Measurements from ENCODE around the gene PPP1R37.

Gene PPP1R37

GRCh38 chr19:45092747-45093678 is at the start of gene PPP1R37:
PPP1R37 (plus strand) TSS chr19:45093179; CDS start chr19:45093326, 147 bp downstream.
- DNase-seq (ENCODE audit: low read depth), result peak; percentile 97

GRCh38 chr19:45045671-45046353 is 47.2 kb upstream of the PPP1R37 start:
- no peak for DNase-seq (ENCODE audit: low read depth)

GRCh38 chr19:45046355-45046754 is 46.6 kb upstream of the PPP1R37 start:
- no peak for DNase-seq (ENCODE audit: low read depth)

DNA sequence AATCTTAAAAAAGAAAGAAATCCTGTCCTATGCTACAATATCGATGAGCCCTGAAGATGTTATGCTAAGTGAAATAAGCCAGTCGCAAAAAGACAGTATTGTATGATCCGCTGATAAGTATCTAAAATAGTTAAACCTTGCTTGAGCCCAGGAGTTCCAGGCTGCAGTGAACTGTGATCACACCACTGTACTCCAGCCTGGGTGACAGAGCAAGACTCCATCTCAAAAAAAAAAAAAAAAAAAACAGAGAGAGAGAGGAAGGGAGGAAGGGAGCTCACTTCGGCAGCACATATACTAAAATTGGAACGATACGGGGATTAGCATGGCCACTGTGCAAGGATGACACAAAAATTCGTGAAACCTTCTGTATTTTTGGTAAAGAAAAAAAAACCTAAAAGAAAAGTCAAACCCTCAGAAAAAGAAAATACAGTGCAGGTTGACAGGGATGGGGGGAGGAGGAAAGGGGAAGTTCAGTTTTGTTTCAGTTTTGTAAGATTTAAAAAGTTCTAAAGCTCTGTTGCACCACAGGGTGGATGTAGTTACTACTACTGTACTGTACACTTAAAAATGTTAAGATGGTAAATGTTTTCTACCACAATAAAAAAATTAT is 45.7 kb upstream of the PPP1R37 start:
- no peak for DNase-seq (ENCODE audit: low read depth)

DNA sequence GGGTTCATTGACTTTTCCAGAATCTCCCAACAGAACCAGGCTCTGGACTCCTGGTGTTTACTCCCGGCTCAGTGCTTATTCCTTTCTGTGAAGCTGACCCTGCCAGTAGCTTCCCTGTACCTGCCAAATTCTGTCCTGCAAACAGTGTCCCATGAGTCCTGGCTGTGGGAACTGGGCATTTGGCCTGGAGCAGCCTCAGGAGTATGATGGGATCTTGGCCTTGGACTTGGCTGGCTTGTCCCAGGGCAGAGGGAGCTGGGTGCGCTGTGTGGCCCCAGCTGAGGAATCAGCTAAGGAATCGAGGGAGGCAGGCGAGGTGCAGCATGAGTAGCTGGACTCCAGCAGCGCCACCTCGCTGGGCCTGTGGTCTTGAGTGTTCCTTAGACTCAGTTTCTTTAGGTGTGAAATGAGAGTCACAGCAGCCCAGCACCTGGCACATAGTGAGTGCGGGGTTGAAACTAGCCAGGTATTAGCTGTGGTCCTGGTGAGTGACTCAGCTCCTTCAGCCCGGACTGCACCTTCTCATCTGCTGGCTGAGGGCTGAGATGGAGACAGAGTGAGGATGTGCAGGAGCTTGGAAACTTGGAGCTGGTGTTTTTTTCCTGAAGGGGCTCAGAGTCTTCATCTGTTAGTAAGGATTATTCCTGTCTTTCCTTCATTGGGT is 43.8 kb upstream of the PPP1R37 start:
- peak; percentile 14 for DNase-seq (ENCODE audit: low read depth)

- no peak for DNase-seq (ENCODE audit: low read depth)
Observed at GRCh38 chr19:45050036-45050435, 42.9 kb upstream of the PPP1R37 start.

DNA sequence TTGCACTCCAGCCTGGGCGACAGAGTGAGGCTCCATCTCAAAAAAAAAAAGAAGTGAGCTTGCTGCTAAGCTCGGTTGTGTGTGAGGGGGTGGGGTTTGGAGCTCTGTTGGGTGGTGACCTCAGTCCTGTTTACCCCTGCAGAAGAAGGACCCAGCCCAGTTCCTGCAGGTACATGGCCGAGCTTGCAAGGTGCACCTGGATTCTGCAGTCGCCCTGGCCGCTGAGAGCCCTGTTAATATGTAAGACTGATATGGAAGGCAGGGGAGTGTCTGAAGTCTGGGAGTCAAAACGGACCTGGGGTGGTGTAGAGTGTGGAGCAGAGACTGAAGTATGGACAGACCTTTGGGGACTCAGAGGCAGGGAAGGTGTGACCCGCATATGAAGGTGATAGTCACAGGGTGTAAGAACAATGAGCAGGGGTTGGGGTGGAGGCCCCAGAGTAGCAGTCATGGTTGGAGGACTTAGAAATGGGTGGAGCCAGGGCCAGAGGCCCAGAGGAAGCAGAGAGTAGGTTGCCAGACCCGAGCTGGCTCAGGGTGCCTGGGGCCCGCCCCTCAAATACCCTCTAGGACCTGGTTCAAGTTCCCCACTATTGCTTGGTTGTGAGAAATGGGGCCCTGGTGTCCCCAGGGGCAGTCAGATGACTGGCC is 40.9 kb upstream of the PPP1R37 start:
- no peak for DNase-seq (ENCODE audit: low read depth)

- DNase-seq (ENCODE audit: low read depth), result no peak
Observed at GRCh38 chr19:45056831-45057230, 36.1 kb upstream of the PPP1R37 start.

DNA sequence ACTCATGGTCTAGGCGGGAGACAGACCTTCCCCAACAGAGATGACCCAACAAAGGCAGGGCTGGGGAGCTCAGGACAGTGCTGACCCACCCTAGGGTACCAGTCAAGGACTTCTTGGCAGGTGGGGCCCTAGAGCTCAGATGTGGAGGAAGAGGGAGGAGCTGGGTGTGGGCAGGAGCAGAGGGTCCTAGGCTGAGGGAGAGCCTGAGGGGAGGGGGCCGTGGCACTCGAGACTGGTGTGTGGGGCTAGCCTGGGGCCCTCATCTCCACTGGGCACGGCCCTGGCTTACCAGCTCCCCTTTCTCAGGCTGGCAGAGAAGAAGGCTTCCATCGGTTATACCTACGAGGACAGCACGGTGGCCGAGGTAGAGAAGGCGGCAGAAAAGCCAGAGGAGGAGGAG is 35.5 kb upstream of the PPP1R37 start:
- no peak for DNase-seq (ENCODE audit: low read depth)

- DNase-seq (ENCODE audit: low read depth), result no peak
Observed at GRCh38 chr19:45058622-45059159, 34.3 kb upstream of the PPP1R37 start.

- peak; percentile 77 for DNase-seq (ENCODE audit: low read depth)
Observed at GRCh38 chr19:45059258-45059965, 33.6 kb upstream of the PPP1R37 start.

DNA sequence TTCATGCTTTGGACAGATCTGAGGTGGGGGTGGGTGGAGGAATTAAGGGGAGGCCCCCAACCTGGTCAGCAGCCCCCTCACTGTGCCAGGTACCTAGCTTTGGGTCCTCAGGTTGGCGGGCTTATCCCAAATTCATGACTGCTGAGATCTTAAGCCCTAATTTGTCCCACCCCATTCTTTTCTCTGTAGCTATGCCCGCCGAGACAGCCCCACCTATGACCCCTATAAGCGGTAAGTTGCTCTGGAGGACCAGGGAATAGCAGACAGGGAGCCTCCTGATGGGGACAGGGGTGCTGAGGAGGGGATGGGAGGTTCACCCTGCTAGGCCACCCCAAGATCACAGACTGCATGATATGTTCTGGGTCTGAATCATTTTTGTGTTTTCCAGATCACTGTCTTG is 31.0 kb upstream of the PPP1R37 start:
- DNase-seq (ENCODE audit: low read depth), result no peak

DNA sequence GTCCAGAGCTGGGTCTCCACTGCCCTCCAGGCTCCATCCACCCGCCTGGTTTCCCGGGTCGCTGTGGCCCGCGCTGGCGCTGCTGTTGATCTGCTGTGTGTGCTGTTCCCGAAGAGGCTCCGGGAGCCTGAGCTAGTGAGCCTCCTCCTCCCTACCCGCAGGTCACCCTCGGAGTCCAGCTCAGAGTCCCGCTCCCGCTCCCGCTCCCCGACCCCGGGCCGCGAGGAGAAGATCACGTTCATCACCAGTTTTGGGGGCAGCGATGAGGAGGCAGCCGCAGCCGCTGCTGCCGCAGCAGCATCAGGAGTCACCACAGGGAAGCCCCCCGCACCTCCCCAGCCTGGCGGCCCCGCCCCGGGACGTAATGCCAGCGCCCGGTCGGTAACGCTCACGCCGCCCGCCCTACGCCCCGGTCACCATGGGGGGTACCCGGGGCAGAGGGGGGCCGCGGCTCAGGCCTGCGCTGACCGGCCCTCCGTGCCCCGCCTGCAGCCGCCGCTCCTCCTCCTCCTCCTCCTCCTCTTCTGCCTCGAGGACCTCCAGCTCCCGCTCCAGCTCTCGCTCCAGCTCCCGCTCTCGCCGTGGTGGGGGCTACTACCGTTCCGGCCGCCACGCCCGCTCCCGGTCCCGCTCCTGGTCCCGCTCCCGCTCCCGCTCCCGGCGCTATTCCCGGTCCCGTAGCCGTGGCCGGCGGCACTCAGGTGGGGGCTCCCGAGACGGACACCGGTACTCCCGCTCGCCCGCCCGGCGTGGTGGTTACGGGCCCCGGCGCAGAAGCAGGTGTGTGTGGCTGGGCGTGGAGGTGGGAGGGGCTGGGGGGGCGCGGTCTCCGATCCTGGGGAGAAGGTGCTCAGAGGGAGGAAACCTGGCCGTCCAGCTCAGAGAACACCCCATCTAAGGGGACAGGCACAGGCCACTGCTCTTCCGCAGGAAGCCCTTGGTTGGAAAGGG is 28.9 kb upstream of the PPP1R37 start:
- DNase-seq (ENCODE audit: low read depth), result no peak

DNA sequence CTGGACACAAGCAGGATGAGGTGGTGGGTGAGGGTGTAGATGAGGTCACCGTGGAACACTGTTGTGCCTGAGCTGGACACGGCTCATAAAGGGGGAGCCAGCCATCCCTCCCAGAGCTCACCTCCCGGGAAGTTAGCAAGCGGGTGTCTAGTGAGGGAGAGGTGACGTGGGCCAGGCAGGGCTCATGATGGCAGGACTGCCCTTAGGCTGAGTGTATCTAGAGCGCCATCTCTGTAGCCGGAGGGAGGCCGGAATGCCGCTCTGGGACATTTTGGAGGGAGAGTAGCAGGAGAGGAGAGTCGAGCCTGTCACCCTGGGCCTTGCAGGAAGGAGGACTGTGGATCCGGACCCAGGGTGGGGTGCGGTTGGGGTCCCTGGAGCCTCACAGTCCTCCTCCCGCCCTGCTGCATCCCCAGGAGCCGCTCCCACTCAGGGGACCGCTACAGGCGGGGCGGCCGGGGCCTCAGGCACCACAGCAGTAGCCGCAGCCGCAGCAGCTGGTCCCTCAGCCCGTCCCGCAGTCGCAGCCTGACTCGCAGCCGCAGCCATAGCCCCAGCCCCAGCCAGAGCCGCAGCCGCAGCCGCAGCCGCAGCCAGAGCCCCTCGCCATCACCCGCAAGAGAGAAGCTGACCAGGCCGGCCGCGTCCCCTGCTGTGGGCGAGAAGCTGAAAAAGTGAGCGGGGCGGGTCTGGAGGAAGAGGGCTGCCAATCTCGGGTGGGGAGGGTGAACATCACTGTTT is 25.9 kb upstream of the PPP1R37 start:
- no peak for DNase-seq (ENCODE audit: low read depth)

GRCh38 chr19:45068041-45068440 is 24.9 kb upstream of the PPP1R37 start:
- DNase-seq (ENCODE audit: low read depth), result no peak

GRCh38 chr19:45069056-45069455 is 23.9 kb upstream of the PPP1R37 start:
- peak; percentile 65 for DNase-seq (ENCODE audit: low read depth)

DNA sequence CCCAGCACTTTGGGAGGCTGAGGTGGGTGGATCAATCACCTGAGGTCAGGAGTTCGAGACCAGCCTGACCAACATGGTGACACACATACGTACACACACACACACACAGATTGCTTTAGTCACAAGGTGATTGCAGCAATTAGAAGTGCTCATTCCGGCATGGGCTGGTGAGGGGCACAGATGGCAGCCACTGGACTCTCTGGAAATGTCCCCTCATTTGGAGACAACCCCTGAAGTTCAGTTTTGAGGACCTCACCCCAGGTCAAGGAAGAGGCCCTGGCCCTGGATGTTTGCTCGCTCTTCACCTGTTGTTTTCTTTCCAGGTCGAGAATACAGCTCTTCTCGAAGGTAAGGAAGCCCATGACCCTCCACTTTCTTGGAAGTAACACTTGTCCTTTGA is 22.8 kb upstream of the PPP1R37 start:
- no peak for DNase-seq (ENCODE audit: low read depth)

DNA sequence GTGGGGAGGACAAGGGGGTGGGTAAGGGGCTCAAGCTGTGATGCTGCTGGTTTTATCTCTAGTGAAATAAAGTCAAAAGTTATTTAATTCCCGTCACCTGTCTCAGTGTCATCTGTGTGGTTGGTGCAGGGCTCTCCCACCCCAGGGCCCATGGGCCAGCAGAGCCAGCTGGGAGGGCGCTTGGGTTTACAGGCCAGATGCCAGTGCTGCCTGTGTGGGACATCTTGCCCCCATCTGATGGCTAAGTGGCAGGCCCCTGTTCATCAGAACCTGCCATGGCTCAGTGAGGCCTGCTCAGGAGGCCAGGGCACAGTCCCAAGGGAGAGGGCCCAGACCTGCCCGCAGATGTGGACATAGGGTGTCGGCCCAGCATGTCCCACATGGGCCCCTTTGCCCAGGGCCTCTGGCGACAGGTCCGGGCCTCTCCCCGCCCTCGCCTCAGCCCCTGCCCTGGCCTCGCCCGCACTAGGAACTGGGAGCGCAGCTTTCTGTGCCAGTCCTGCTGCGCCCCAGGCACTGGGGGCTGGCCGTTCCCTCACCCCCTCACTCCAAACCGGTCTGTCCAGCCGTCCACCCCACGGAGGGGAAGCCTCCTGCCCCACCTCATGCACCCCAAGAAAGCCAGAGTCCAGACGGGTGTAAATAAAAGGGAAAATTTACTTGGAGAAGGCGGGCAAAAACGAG is 22.0 kb upstream of the PPP1R37 start:
- DNase-seq (ENCODE audit: low read depth), result no peak

Data from amniotic epithelial cell (primary cell).